WTC11 (cell line): ENCODE results near the gene STPG4. TPM values are rescaled to one million over a fixed set of nuclear protein-coding genes. Genes with fewer than 3 reads are reported as not detected.

Source experiments
- ATAC-seq: fragments of 200-7000 bp; cut with Tn5 transposase; 2 replicates; pipeline ENCODE4 v1.10.0; 2021; ENCODE audit warnings: mild to moderate bottlenecking, moderate library complexity
- CTCF ChIA-PET: fragments of 300-600 bp; sonication (Branson Sonifier 250); formaldehyde crosslinking; loops from one replicate; lab custom pipeline; 2021; ENCODE audit warnings: antibody characterized with exemption; lab: Charles Lee
- POLR2A ChIA-PET: fragments of 350-600 bp; sonication (Branson Sonifier 250); formaldehyde crosslinking; loops from one replicate; lab custom pipeline; 2021; ENCODE audit warnings: antibody characterized with exemption; lab: Charles Lee
- DNase-seq: peaks from one replicate; pipeline ENCODE4 v3.0.0; 2021; ENCODE audit warnings: low spot score
- H3K27ac Mint-ChIP-seq: 2 replicates; pipeline ENCODE4 v1.8.0; 2021; ENCODE audit warnings: mixed read lengths
- H3K27me3 Mint-ChIP-seq: 2 replicates; pipeline ENCODE4 v1.8.0; 2021; ENCODE audit warnings: low read depth, mild to moderate bottlenecking, moderate library complexity, mixed read lengths
- H3K36me3 Mint-ChIP-seq: 2 replicates; pipeline ENCODE4 v1.8.0; 2021; ENCODE audit warnings: mixed read lengths
- H3K4me1 Mint-ChIP-seq: 2 replicates; pipeline ENCODE4 v1.8.0; 2022; ENCODE audit warnings: mixed read lengths
- H3K4me3 Mint-ChIP-seq: 2 replicates; pipeline ENCODE4 v1.8.0; 2021; ENCODE audit warnings: mild to moderate bottlenecking, moderate library complexity, mixed read lengths
- H3K9me3 Mint-ChIP-seq: 2 replicates; pipeline ENCODE4 v1.8.0; 2021; ENCODE audit warnings: mixed read lengths
- FOXK1 ChIP-seq: sonication (generic); formaldehyde crosslinking; IDR thresholded peaks from 2 replicates; pipeline ENCODE4 v1.8.0; 2022; ENCODE audit warnings: mild to moderate bottlenecking, moderate library complexity, missing genetic modification reagents
- GABPB1 ChIP-seq: sonication (generic); formaldehyde crosslinking; IDR thresholded peaks from 2 replicates; pipeline ENCODE4 v1.8.1; 2023; ENCODE audit warnings: mild to moderate bottlenecking, missing genetic modification reagents
- RORB ChIP-seq: fragments of 250-450 bp; sonication (Bioruptor Pico); IDR thresholded peaks from 2 replicates; pipeline ENCODE4 v1.9.0; 2021; ENCODE audit warnings: mild to moderate bottlenecking
- TEAD4 ChIP-seq: sonication (generic); formaldehyde crosslinking; IDR thresholded peaks from 2 replicates; pipeline ENCODE4 v1.8.0; 2022; ENCODE audit warnings: mild to moderate bottlenecking, missing genetic modification reagents
- ZNF219 ChIP-seq: sonication (generic); formaldehyde crosslinking; IDR thresholded peaks from 2 replicates; pipeline ENCODE4 v1.8.0; 2023; ENCODE audit warnings: missing genetic modification reagents, mild to moderate bottlenecking, borderline replicate concordance
- ZNF317 ChIP-seq: sonication (generic); formaldehyde crosslinking; IDR thresholded peaks from 2 replicates; pipeline ENCODE4 v1.8.1; 2023; ENCODE audit warnings: low read depth, mild to moderate bottlenecking, moderate library complexity, missing genetic modification reagents, borderline replicate concordance
- ZNF423 ChIP-seq: fragments of 250-450 bp; sonication (Bioruptor Pico); IDR thresholded peaks from 2 replicates; pipeline ENCODE4 v2.1.2; 2022; ENCODE audit warnings: mild to moderate bottlenecking, moderate library complexity
- total RNA-seq: library from RNA; stranded (reverse); gene quantifications from 3 replicates; pipeline ENCODE4 v1.2.3, GENCODE V29; 2021
- TF ChIP-seq, protein P1 (sequence below): sonication (generic); formaldehyde crosslinking; conservative IDR thresholded peaks from 2 replicates; pipeline ENCODE4 v1.8.1; 2022; ENCODE audit warnings: mild to moderate bottlenecking, missing genetic modification reagents
- TF ChIP-seq, protein P2 (sequence below): sonication (generic); formaldehyde crosslinking; IDR thresholded peaks from 2 replicates; pipeline ENCODE4 v1.8.1; 2023; ENCODE audit warnings: mild to moderate bottlenecking, missing genetic modification reagents
- TF ChIP-seq, protein P3 (sequence below): fragments of 250-450 bp; sonication (Bioruptor Pico); conservative IDR thresholded peaks from 2 replicates; pipeline ENCODE4 v1.9.0; 2021; ENCODE audit warnings: mild to moderate bottlenecking
- TF ChIP-seq, protein P4 (sequence below): sonication (generic); formaldehyde crosslinking; IDR thresholded peaks from 2 replicates; pipeline ENCODE4 v1.8.1; 2022; ENCODE audit warnings: missing genetic modification reagents, borderline replicate concordance
- TF ChIP-seq, protein P5 (sequence below): fragments of 250-450 bp; sonication (Bioruptor Pico); IDR thresholded peaks from 2 replicates; pipeline ENCODE4 v1.9.0; 2021; ENCODE audit warnings: mild to moderate bottlenecking

STPG4 gene
- total RNA-seq, 1 experiment from 2014 or later = not detected

DNA sequence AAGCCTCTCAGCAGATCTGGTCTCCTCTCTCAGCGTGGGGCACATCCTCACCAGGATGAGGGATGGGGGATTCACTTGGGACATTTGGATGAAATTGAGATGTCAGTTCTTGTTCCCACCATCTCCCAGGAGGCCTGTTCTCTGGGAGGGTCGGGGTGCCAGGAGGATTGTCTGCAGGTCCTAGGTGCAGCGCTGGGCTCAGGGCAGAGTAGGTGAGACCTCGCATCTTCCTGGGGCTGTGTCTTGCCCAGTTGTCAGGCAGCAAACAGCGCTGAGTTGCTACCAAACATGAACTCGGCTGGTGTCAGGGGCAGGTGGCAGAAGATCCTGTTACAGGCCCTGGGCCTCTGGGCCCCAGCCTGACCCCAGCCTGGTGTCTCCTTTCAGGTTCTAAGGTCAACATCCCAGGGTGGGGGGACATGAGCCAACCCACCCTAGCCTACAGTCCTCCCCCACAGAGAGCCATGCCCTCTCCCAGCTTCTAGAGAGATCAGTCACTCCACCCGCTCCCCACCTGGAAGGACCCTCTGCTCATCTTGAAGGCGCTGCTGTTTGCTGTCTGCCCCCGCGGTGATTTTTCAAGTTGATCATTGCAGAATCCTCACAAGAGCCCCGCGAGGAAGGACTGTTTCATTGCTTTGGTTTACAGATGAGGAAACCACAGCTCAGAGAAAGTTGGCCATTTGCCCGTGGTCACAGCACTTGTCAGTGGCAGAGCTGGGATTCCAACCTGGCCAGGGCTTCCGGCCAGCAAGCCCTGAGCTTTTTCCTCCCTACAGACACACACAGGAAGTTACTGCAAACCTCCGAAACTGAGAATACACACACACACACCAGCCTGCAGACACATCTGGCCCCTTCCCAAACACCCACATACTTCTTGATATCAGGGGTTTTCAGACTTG lies 83.9 kb downstream of the STPG4 start:
- Mint-ChIP-seq H3K27me3 (no peaks in the 10 kb centered on the region), H3K9me3 (no peaks in the 10 kb centered on the region), H3K4me1 (peaks cover 42% of the 10 kb centered on the region), H3K27ac (peak overlapping the region; percentile 88), H3K4me3 (no peak overlapping the region), H3K36me3 (no peaks in the 10 kb centered on the region)
- DNase-seq (no peak), ATAC-seq (no peak)
- ChIA-PET POLR2A (interaction anchor here (0.6 to 1.4 kb wide), 2 partner anchors 13 to 17 kb away, joined by 3 to 4 read pairs; no protein-coding TSS in a partner anchor), CTCF (interaction anchor here (1.6 to 3.0 kb wide), 4 partner anchors 17 to 252 kb away, joined by 7 to 13 read pairs (median 8); no protein-coding TSS in a partner anchor)
- TF ChIP-seq GABPB1 (CRISPR knock-in tag) = peak; percentile 65
- TF ChIP-seq, protein P1, sequence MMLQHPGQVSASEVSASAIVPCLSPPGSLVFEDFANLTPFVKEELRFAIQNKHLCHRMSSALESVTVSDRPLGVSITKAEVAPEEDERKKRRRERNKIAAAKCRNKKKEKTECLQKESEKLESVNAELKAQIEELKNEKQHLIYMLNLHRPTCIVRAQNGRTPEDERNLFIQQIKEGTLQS (CRISPR knock-in tag) = no peak
- TF ChIP-seq ZNF317 = no peak
- TF ChIP-seq, protein P2, sequence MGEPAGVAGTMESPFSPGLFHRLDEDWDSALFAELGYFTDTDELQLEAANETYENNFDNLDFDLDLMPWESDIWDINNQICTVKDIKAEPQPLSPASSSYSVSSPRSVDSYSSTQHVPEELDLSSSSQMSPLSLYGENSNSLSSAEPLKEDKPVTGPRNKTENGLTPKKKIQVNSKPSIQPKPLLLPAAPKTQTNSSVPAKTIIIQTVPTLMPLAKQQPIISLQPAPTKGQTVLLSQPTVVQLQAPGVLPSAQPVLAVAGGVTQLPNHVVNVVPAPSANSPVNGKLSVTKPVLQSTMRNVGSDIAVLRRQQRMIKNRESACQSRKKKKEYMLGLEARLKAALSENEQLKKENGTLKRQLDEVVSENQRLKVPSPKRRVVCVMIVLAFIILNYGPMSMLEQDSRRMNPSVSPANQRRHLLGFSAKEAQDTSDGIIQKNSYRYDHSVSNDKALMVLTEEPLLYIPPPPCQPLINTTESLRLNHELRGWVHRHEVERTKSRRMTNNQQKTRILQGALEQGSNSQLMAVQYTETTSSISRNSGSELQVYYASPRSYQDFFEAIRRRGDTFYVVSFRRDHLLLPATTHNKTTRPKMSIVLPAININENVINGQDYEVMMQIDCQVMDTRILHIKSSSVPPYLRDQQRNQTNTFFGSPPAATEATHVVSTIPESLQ (CRISPR knock-in tag) = no peak

DNA sequence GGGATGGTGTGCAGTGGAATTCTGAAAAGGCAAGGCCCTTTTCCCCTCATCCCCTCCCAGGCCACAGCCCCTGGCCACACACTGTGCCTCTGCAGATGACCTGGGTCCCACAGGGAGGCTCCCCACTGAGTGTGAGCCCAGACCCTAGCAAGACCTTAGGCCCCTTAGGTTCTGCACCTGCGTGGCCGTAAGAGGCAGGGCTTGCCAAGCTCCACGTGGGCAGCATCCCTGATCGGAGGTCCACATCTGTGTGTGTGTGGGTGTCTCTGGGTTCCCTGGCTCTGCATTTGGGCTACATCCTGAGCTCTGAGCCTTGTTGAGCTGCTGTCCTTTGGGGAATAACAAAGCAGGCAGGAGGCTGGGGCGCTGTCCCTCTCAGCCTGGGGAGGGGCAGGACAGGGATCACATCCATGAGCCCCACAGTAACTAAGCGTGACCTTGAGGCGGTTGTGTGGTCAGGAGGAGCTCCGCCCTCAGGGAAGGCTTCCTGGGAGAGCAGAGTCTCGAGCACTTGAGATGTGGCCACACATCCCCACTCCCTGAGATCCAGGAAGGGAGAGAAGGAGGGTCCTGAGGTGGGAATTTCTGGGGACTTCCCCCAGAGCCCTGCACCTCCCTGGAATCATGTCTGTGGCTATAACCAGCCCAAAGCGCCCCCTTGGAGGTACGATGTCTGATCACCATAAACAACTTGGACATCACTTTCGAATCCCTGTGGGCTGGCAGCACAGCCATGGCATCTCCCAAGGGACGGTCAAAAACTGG lies 84.8 kb downstream of the STPG4 start:
- CTCF ChIA-PET = interaction anchor here (0.8 to 1.9 kb wide), 7 partner anchors 9 to 253 kb away, joined by 3 to 9 read pairs (median 6); no protein-coding TSS in a partner anchor
- TF ChIP-seq, protein P3, sequence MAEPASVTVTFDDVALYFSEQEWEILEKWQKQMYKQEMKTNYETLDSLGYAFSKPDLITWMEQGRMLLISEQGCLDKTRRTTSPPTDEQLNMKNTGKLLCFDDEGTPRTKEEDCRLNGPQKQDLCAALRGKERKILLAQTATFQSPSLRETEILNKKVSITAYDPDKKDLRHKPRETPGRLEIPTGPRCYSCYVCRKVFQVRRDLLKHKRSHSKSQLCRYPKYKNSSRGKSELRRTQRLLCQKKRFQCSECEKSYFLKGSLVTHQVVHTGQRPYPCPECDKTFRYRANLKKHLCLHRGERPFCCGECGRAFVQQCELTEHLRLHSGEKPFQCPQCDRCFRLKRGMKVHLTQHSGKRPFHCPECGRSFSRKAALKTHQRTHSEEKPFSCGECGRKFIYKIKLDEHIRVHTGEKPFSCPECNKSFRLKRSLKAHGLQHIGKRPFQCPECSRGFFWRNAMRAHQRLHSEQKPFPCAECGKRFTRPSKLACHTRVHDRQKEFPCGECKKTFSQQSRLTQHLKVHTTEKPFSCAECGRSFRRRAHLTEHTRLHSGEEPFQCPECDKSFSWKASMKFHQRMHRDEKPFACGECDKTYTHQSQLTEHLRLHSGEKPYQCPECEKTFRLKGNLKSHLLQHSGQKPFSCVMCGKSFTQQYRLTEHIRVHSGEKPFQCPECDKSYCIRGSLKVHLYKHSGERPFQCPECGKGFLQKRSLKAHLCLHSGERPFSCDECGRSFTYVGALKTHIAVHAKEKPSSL (CRISPR knock-in tag) = no peak
- peak; percentile 31; the same call in 1 of the 2 replicates for TF ChIP-seq ZNF423 (CRISPR knock-in tag)
- Mint-ChIP-seq H3K27me3 (no peaks in the 10 kb centered on the region), H3K9me3 (no peaks in the 10 kb centered on the region), H3K4me1 (peaks cover 42% of the 10 kb centered on the region), H3K27ac (0 out of 2 replicates have a peak overlapping the region, but pooled peaks have one; percentile 36), H3K36me3 (no peaks in the 10 kb centered on the region), H3K4me3 (no peak overlapping the region)
- POLR2A ChIA-PET = interaction anchor here (1.4 kb wide), 1 partner anchor 12 kb away, joined by 3 read pairs; no protein-coding TSS in a partner anchor
- no peak; the same call in 1 of the 2 replicates for ATAC-seq
- DNase-seq = no peak

DNA sequence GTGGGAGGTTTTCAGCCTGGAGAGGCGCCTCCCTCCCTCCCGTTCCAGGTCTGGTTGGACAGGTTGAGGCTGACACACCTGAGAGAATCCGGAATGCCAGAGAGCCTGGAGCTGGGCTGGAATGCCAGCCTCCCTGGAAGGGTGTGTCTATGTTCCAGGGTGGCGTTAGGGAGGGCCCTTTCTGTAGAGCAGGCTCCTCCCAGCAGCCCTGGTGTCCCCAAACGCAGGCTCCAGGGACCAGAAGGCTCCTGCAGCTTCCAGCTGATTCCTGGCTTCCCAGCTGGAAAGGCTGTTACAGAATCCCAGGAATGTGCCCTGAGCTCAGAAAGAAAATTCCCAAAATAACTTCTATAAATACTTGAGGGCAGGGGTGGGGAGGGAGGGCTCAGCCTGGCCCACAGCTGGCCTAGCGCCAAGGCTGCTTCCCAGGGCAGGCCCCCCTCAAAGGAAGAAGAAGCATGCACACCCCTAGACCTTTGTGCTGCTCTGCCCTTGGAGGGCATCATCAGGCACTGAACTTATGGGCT lies 85.4 kb downstream of the STPG4 start:
- Mint-ChIP-seq H3K4me3 (no peak overlapping the region), H3K9me3 (no peaks in the 10 kb centered on the region), H3K4me1 (peaks cover 46% of the 10 kb centered on the region), H3K36me3 (no peaks in the 10 kb centered on the region), H3K27me3 (no peaks in the 10 kb centered on the region), H3K27ac (no peak overlapping the region; the same call in 1 of the 2 replicates)
- POLR2A ChIA-PET = no interaction called here
- TF ChIP-seq, protein P4, sequence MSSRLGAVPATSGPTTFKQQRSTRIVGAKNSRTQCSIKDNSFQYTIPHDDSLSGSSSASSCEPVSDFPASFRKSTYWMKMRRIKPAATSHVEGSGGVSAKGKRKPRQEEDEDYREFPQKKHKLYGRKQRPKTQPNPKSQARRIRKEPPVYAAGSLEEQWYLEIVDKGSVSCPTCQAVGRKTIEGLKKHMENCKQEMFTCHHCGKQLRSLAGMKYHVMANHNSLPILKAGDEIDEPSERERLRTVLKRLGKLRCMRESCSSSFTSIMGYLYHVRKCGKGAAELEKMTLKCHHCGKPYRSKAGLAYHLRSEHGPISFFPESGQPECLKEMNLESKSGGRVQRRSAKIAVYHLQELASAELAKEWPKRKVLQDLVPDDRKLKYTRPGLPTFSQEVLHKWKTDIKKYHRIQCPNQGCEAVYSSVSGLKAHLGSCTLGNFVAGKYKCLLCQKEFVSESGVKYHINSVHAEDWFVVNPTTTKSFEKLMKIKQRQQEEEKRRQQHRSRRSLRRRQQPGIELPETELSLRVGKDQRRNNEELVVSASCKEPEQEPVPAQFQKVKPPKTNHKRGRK (CRISPR knock-in tag) = no peak
- TF ChIP-seq, protein P5, sequence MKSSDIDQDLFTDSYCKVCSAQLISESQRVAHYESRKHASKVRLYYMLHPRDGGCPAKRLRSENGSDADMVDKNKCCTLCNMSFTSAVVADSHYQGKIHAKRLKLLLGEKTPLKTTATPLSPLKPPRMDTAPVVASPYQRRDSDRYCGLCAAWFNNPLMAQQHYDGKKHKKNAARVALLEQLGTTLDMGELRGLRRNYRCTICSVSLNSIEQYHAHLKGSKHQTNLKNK = no peak
- no peak for TF ChIP-seq RORB
- peak; percentile 9; the same call in 1 of the 2 replicates for TF ChIP-seq ZNF423 (CRISPR knock-in tag)
- peak; percentile 63; the same call in 1 of the 2 replicates for TF ChIP-seq TEAD4 (CRISPR knock-in tag)
- no peak for TF ChIP-seq ZNF219 (CRISPR knock-in tag)
- 0 out of 2 replicates have a peak, but pooled peaks have one; percentile 17 for TF ChIP-seq FOXK1 (CRISPR knock-in tag)
- CTCF ChIA-PET = interaction anchor here (0.6 to 1.9 kb wide), 8 partner anchors 10 to 253 kb away, joined by 3 to 9 read pairs (median 6); no protein-coding TSS in a partner anchor
- ATAC-seq = peak; percentile 90
- DNase-seq = peak; percentile 79
